Left ventricle myocardium inferior (tissue), 1 donor: ENCODE data around the gene HDAC5. TPM values are rescaled to one million over a fixed set of nuclear protein-coding genes. Genes with fewer than 3 reads are reported as not detected.

Experiments
- DNase-seq: peaks from one replicate; pipeline ENCODE4 v3.0.0-alpha.2; 2020
- H3K27ac ChIP-seq: fragments of 200-600 bp; replicated peaks from 2 replicates; pipeline ENCODE4 v1.8.0; 2021
- H3K27me3 ChIP-seq: fragments of 200-600 bp; 2 replicates; pipeline ENCODE4 v1.8.0; 2021; ENCODE audit warnings: low read depth
- H3K36me3 ChIP-seq: fragments of 200-600 bp; 2 replicates; pipeline ENCODE4 v1.8.0; 2021
- H3K4me1 ChIP-seq: fragments of 200-600 bp; 2 replicates; pipeline ENCODE4 v1.8.0; 2021
- H3K4me3 ChIP-seq: fragments of 200-600 bp; 2 replicates; pipeline ENCODE4 v1.8.0; 2021; ENCODE audit warnings: mild to moderate bottlenecking, moderate library complexity
- H3K9me3 ChIP-seq: fragments of 200-600 bp; replicated peaks from 2 replicates; pipeline ENCODE4 v1.8.0; 2021
- intact Hi-C: fragments of 100-400 bp; cut with micrococcal nuclease; formaldehyde crosslinking; loops from one replicate; pipeline ENCODE4 v1.11.0; 2022
- total RNA-seq: library from RNA; stranded (reverse); fragmentation: NEBNext Ultra II Directional; extraction: Animal tissue kit (Norgen Biotek cat#: 25700); gene quantifications from one replicate; pipeline ENCODE4 v1.2.1, GENCODE V29; 2021
- TF ChIP-seq, protein P1 (sequence below): fragments of 200-600 bp; IDR thresholded peaks from 2 replicates; pipeline ENCODE4 v1.8.0; 2021; ENCODE audit warnings: antibody characterized with exemption, mild to moderate bottlenecking, borderline replicate concordance
- donor health status: DM: no; HTN: yes; CAD: no; lungs with severe emphysema.

The HDAC5 gene
- total RNA-seq, 1 donor from 2014 or later = 62.6 TPM

GRCh38 chr17:44067545-44067940 is 55.9 kb downstream of the HDAC5 start:
- intact Hi-C loops = no loop called here
- peaks cover 11% of the 10 kb centered on the region for H3K36me3 ChIP-seq
- peaks cover 77% of the 10 kb centered on the region for H3K4me1 ChIP-seq
- DNase-seq = no peak
- TF ChIP-seq, protein P1, sequence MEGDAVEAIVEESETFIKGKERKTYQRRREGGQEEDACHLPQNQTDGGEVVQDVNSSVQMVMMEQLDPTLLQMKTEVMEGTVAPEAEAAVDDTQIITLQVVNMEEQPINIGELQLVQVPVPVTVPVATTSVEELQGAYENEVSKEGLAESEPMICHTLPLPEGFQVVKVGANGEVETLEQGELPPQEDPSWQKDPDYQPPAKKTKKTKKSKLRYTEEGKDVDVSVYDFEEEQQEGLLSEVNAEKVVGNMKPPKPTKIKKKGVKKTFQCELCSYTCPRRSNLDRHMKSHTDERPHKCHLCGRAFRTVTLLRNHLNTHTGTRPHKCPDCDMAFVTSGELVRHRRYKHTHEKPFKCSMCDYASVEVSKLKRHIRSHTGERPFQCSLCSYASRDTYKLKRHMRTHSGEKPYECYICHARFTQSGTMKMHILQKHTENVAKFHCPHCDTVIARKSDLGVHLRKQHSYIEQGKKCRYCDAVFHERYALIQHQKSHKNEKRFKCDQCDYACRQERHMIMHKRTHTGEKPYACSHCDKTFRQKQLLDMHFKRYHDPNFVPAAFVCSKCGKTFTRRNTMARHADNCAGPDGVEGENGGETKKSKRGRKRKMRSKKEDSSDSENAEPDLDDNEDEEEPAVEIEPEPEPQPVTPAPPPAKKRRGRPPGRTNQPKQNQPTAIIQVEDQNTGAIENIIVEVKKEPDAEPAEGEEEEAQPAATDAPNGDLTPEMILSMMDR = no peak
- no peaks in the 10 kb centered on the region for H3K9me3 ChIP-seq
- H3K27ac ChIP-seq = peak overlapping the region; percentile 96
- no peaks in the 10 kb centered on the region for H3K27me3 ChIP-seq
- H3K4me3 ChIP-seq = no peak overlapping the region

- peaks cover 20% of the 10 kb centered on the region for H3K36me3 ChIP-seq
- DNase-seq = peak; percentile 90
- H3K27ac ChIP-seq = peak within 1 kb of the TSS; percentile 96
- peaks cover 73% of the 10 kb centered on the region for H3K4me1 ChIP-seq
- H3K9me3 ChIP-seq = no peaks in the 10 kb centered on the region
- H3K27me3 ChIP-seq = no peaks in the 10 kb centered on the region
- TF ChIP-seq, protein P1 = no peak
- intact Hi-C loops = no loop called here
- H3K4me3 ChIP-seq = peak within 1 kb of the TSS; percentile 81
Observed at GRCh38 chr17:44066204-44066930, 57.1 kb downstream of the HDAC5 start, which contains the start of gene LSM12. Gene LSM12, minus strand, starts transcription at chr17:44066671. Its CDS starts 84 bp downstream, at chr17:44066587.

GRCh38 chr17:44065668-44066203 is 57.7 kb downstream of the HDAC5 start:
- intact Hi-C loops = no loop called here
- Histone ChIP-seq H3K27me3 (no peaks in the 10 kb centered on the region), H3K27ac (peak overlapping the region; percentile 96), H3K9me3 (no peaks in the 10 kb centered on the region), H3K4me1 (peaks cover 73% of the 10 kb centered on the region), H3K4me3 (peak overlapping the region; percentile 81), H3K36me3 (peaks cover 26% of the 10 kb centered on the region)
- DNase-seq = no peak
- TF ChIP-seq, protein P1 = no peak

DNA sequence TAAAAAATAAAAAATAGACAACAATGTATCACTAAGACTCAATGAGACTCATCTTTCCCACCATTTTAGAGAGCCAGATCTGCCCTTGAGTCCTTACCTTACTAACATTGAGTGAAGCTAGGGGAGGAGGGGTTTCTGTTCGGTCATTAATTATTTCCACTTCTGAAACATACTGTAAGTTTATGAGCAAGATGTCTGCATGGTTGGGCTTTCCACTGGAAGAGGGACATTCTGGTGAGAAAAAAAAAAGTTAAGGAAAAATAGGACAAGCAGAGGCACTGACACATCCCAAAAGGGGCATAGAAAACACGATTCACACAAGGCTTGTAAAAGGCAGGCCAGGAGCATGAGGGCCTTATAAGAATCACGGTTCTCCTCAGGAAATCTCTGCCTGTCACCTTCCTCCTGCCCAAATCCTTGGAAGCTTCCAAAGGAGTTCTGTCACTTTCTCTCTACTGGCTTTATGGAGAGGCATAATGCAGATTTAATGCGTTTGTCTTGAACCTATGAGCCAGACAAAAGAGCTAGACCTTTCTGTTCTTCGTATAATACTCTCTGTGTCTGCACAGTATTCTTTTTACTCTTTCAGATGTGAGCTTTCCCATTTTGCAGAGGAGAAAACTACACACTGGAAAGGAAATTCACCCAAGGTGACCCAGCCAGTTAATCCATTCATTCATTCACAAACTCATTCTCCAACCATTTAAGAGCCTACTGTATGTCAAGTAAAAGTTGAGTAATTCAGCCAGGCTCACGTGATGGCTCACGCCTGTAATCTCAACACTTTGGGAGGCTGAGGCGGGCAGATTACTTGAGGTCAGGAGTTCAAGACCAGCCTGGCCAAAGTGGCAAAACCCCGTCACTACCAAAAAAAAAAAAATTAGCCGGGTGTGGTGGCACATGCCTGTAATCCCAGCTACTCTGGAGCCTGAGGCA is 59.5 kb downstream of the HDAC5 start:
- intact Hi-C loops = no loop called here
- no peak overlapping the region for H3K27ac ChIP-seq
- TF ChIP-seq, protein P1 = no peak
- no peaks in the 10 kb centered on the region for H3K27me3 ChIP-seq
- no peak overlapping the region for H3K4me3 ChIP-seq
- peaks cover 79% of the 10 kb centered on the region for H3K4me1 ChIP-seq
- no peaks in the 10 kb centered on the region for H3K9me3 ChIP-seq
- DNase-seq = no peak
- peaks cover 35% of the 10 kb centered on the region for H3K36me3 ChIP-seq

GRCh38 chr17:44062871-44063270 is 60.6 kb downstream of the HDAC5 start:
- Histone ChIP-seq H3K4me1 (peaks cover 86% of the 10 kb centered on the region), H3K27me3 (no peaks in the 10 kb centered on the region), H3K27ac (no peak overlapping the region), H3K9me3 (no peaks in the 10 kb centered on the region), H3K36me3 (peaks cover 44% of the 10 kb centered on the region), H3K4me3 (no peak overlapping the region)
- DNase-seq = no peak
- intact Hi-C loops = no loop called here
- TF ChIP-seq, protein P1 = no peak
